ENCODE data around the gene POMP. TPM values are rescaled to one million over a fixed set of nuclear protein-coding genes. Genes with fewer than 3 reads are reported as not detected.
A peak's percentile ranks its signal among the peaks of the same experiment; 100 is the strongest.

The POMP gene
- total RNA-seq, result 16.4 and 35.3 TPM in 2 replicates
- 168 and 208 TPM in 2 replicates for polyA plus RNA-seq

- peak within 1 kb of the TSS; percentile 90 for H3K4me3 ChIP-seq
- peak; percentile 93 to 98 for DNase-seq (ENCODE audit: low read depth in 1 of 2, low spot score in 1 of 2)
- H3K27ac ChIP-seq, result peak within 1 kb of the TSS; percentile 90
- peaks cover 15% of the 10 kb centered on the region for H3K4me1 ChIP-seq (ENCODE audit: low read depth)
- H3K36me3 ChIP-seq, result peaks cover 19% of the 10 kb centered on the region
- H3K27me3 ChIP-seq, result no peaks in the 10 kb centered on the region
- no peaks in the 10 kb centered on the region for H3K9me3 ChIP-seq (ENCODE audit: low read depth)
- TF ChIP-seq CTCF (IDR thresholded peaks at IDR 0.05; ENCODE audit: low read depth, low read length), result no peak
Measured at GRCh38 chr13:28658796-28659620, at the start of gene POMP. POMP (plus strand) TSS chr13:28659130; CDS start chr13:28659185, 55 bp downstream.

- H3K4me1 ChIP-seq (ENCODE audit: low read depth), result no peaks in the 10 kb centered on the region
- TF ChIP-seq CTCF (IDR thresholded peaks at IDR 0.05; ENCODE audit: low read depth, low read length), result no peak
- H3K36me3 ChIP-seq, result no peaks in the 10 kb centered on the region
- H3K9me3 ChIP-seq (ENCODE audit: low read depth), result no peaks in the 10 kb centered on the region
- no peak for DNase-seq (ENCODE audit: low read depth in 1 of 2, low spot score in 1 of 2)
- no peak overlapping the region for H3K4me3 ChIP-seq
- no peak overlapping the region for H3K27ac ChIP-seq
- H3K27me3 ChIP-seq, result no peaks in the 10 kb centered on the region
Measured at GRCh38 chr13:28609381-28609780, 49.5 kb upstream of the POMP start.

DNA sequence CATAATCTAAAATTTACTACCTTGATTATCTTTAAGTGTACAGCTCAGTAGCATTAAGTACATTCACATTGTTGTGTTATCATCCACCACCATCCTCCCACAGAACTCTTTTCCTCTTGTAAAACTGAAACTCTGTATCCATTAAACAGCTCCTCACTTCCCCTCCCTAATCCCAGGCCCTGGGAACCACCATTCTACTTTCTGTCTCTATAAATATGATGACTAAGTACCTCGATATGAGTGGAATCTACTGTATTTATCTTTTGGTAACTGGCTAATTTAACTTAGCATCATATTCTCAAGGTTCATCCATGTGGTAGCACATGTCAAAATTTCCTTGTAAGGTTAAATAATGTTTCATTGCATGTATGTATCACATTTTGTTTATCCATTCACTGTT lies 49.0 kb upstream of the POMP start:
- H3K36me3 ChIP-seq, result no peaks in the 10 kb centered on the region

GRCh38 chr13:28610996-28611395 lies 47.9 kb upstream of the POMP start:
- H3K4me3 ChIP-seq, result no peak overlapping the region
- H3K9me3 ChIP-seq (ENCODE audit: low read depth), result no peaks in the 10 kb centered on the region
- no peak for DNase-seq (ENCODE audit: low read depth in 1 of 2, low spot score in 1 of 2)
- H3K36me3 ChIP-seq, result no peaks in the 10 kb centered on the region
- no peak overlapping the region for H3K27ac ChIP-seq
- H3K4me1 ChIP-seq (ENCODE audit: low read depth), result no peaks in the 10 kb centered on the region
- H3K27me3 ChIP-seq, result no peaks in the 10 kb centered on the region
- TF ChIP-seq CTCF (IDR thresholded peaks at IDR 0.05; ENCODE audit: low read depth, low read length), result no peak

More for the DNA sequence above, 49.0 kb upstream of the POMP start:
- H3K27me3 ChIP-seq, result no peaks in the 10 kb centered on the region
- H3K27ac ChIP-seq, result no peak overlapping the region
- no peak overlapping the region for H3K4me3 ChIP-seq
- H3K4me1 ChIP-seq (ENCODE audit: low read depth), result no peaks in the 10 kb centered on the region
- H3K9me3 ChIP-seq (ENCODE audit: low read depth), result no peaks in the 10 kb centered on the region
- peak in 1 of 2 donors; percentile 39 for DNase-seq (ENCODE audit: low read depth in 1 of 2, low spot score in 1 of 2)
- no peak for TF ChIP-seq CTCF (IDR thresholded peaks at IDR 0.05; ENCODE audit: low read depth, low read length)

DNA sequence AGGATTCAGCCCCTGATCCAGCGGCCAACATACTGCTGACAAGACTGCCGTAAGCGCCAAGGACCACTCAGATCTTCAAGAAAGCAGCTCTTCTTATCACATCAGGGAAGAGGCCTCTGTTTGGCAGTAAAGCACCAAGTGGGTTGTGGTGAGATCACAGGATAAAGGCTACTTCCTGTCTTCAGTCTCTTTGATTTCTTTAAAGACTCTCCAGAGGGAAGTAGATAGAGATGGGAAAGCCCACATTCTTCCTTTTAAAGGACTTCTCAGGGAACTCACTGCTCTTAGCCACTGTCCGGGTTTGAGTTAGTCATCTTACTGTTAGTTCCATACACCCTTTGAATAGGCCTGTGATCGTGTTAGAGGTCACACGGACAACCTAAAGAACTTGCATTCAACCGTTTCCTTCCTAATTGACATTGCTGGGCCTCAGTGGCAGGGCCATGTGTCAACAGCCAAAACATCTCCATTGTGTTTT lies 47.2 kb upstream of the POMP start:
- Histone ChIP-seq H3K9me3 (ENCODE audit: low read depth) (no peaks in the 10 kb centered on the region), H3K27me3 (no peaks in the 10 kb centered on the region), H3K27ac (no peak overlapping the region), H3K36me3 (no peaks in the 10 kb centered on the region), H3K4me3 (no peak overlapping the region), H3K4me1 (ENCODE audit: low read depth) (no peaks in the 10 kb centered on the region)
- peak in 1 of 2 donors; percentile 46 for DNase-seq (ENCODE audit: low read depth in 1 of 2, low spot score in 1 of 2)
- no peak for TF ChIP-seq CTCF (IDR thresholded peaks at IDR 0.05; ENCODE audit: low read depth, low read length)
